Measurements from ENCODE around the gene LRRC32.
"Not testable (repeated sequence)": the region's sequence is repeated elsewhere in the genome, so short reads cannot be mapped to it uniquely, and the experiment has no call there.

LRRC32 gene

GRCh38 chr11:76616676-76617552 is 53.6 kb downstream of the LRRC32 start:
- in situ Hi-C loops (cut with HindIII; ENCODE audit: low sequenced_read_pairs), result no loop called here

DNA sequence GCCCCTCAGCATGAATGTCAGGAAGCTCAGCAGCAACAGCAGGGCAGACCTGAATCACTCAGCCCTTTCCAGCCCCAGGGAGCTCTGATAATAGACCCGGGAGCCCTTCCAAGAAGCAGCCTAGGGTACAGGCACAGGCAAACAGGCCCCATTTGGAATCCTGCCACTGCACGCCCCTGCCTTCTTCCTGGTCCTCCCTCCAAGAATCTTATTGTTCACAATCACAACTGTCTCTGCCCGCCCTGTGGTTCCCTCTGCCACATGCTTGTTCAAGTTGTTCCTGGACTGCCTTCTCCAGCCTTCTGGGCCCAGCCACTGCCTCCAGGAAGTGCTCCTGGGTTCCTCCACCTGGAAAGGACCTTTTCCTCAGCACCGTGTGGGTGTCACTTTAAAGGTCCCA is 54.6 kb downstream of the LRRC32 start:
- in situ Hi-C loops (cut with HindIII; ENCODE audit: low sequenced_read_pairs), result no loop called here

DNA sequence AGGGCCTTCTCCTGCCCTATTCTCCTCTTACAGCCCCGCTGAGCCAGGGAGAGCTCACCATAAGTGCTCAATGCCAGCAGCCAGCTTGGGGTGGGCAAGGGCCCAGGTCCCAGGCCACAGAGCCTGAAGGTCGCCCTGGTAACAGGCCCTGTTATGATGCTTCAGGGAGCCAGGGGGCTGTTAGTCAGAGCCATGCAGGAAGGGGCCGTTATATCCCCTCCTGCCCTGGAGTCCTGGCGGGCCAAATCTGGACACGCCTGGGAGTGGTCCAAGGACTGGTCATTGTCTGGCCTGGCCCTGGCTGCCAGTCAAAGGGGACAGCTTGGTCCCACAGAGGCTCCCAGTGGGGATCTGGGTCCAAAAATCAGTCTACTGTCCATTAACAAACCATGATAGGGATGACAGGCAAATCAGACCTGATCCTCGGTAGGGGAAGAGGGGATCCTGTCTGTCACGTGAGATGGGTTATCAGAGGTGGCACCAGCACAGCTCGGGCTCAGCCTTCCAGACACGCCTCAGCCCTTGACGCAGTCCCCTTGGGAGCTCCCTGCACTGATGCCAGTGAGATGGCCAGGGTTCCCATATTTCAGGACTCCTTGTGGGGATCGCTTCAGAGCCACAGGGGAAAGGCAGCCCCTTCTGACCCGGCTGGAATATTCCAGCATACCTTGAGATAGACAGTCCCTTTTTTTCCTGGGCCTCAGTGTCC is 55.9 kb downstream of the LRRC32 start:
- in situ Hi-C loops (cut with HindIII; ENCODE audit: low sequenced_read_pairs), result no loop called here

- in situ Hi-C loops (cut with HindIII; ENCODE audit: low sequenced_read_pairs), result no loop called here
These were observed 56.6 kb downstream of the LRRC32 start for GRCh38 chr11:76613901-76614300.

GRCh38 chr11:76612226-76612625 is 58.3 kb downstream of the LRRC32 start:
- in situ Hi-C loops (cut with HindIII; ENCODE audit: low sequenced_read_pairs), result no loop called here

- in situ Hi-C loops (cut with HindIII; ENCODE audit: low sequenced_read_pairs), result no loop called here
These were observed 59.6 kb downstream of the LRRC32 start for GRCh38 chr11:76610871-76611475.

- in situ Hi-C loops (cut with HindIII; ENCODE audit: low sequenced_read_pairs), result no loop called here
These were observed 60.2 kb downstream of the LRRC32 start for GRCh38 chr11:76610371-76610770.

GRCh38 chr11:76609736-76610370 is 60.7 kb downstream of the LRRC32 start:
- in situ Hi-C loops (cut with HindIII; ENCODE audit: low sequenced_read_pairs), result no loop called here

- in situ Hi-C loops (cut with HindIII; ENCODE audit: low sequenced_read_pairs), result not testable (repeated sequence)
These were observed 61.6 kb downstream of the LRRC32 start for GRCh38 chr11:76608879-76609460.

- in situ Hi-C loops (cut with HindIII; ENCODE audit: low sequenced_read_pairs), result not testable (repeated sequence)
These were observed 62.3 kb downstream of the LRRC32 start for GRCh38 chr11:76608228-76608627.

Data from DLD1 (cell line).